ENCODE measurements around the gene AMMECR1.
"Not testable (repeated sequence)": the region's sequence is repeated elsewhere in the genome, so short reads cannot be mapped to it uniquely, and the experiment has no call there.

Gene AMMECR1

GRCh38 chrX:110251526-110251925 is 66.4 kb downstream of the AMMECR1 start:
- DNase-seq = no peak

GRCh38 chrX:110250847-110251246 is 67.0 kb downstream of the AMMECR1 start:
- DNase-seq = no peak

DNA sequence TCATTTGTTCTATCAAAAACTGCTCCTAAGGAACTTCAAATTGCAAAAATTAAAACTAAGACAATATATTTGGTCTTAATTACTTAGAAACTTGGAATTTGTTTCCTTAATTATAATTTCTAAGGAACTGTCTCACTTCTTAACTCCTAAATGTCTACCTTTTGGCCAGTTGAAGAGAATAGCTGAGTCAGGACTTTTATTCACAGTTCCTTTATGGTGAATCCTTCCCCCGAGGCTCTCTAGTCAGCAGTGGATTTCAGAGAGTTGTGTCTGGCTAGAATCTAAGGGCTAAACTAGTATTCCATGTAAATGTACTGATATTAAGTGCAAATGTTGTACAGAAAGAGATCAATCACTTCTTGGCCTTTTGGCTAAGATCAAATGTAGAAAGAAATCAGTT is 69.3 kb downstream of the AMMECR1 start:
- DNase-seq = no peak

DNA sequence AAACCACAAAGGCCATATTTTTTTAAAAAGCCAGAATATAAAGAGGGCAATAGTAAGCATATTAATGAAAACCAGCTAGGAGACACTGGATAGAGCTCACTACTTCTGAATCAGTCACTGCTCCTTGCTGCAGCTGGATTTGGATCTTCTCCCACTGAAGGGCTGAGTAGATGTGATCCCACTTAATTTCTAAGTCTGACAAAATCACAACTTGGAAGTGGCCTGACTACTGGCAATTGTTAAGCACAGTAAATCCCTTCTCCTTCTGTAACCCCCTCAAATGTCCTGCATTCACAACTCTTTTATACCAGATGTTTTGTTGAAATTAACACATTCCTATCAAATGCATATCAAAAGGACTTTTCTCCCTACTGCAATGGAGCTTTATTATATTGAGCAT is 72.9 kb downstream of the AMMECR1 start:
- DNase-seq = no peak

DNA sequence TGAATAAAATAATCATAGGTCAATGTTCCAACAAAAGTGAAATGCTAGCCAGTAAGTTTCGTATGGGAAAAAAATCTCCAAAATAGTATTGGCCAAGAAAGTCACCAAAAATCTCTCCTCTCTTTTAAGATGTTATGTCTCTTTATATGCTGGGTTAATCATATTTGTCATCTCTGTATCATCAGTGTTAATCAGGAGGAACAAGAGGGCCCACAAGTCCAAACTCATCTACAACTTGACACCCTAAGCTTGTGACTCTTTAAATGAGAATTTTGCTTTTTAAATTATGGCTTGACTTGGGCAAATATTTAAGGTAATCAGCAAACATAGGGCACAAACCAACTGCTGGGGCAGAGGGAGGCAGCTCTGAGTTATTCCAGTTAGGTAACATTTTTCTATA is 75.5 kb downstream of the AMMECR1 start:
- no peak for DNase-seq

- no peak for DNase-seq
Observed at GRCh38 chrX:110241816-110242215, 76.1 kb downstream of the AMMECR1 start.

DNA sequence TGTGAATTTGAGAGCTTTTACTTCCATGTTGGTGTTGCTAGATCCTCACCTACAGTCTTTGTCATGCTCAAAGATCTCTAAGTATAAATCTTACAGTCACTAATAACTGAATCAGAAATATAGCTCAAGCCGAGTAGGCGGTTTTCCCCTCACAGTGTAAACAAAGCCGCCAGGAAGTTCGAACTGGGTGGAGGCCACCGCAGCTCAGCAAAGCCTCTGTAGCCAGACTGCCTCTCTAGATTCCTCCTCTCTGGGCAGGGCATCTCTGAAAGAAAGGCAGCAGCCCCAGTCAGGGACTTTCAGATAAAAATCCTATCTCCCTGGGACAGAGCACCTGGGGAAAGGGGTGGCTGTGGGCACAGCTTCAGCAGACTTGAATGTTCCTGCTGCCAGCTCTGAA is 79.6 kb downstream of the AMMECR1 start:
- DNase-seq = not testable (repeated sequence)

DNA sequence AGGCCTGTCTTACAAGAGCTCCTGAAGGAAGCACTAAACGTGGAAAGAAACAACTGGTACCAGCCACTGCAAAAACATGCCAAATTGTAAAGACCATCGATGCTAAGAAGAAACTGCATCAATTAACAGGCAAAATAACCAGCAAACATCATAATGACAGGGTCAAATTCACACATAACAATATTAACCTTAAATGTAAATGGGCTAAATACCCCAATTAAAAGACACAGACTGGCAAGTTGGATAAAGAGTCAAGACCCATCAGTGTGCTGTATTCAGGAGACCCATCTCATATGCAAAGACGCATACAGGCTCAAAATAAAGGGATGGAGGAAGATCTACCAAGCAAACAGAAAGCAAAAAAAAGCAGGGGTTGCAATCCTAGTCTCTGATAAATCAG is 86.4 kb downstream of the AMMECR1 start:
- not testable (repeated sequence) for DNase-seq

DNA sequence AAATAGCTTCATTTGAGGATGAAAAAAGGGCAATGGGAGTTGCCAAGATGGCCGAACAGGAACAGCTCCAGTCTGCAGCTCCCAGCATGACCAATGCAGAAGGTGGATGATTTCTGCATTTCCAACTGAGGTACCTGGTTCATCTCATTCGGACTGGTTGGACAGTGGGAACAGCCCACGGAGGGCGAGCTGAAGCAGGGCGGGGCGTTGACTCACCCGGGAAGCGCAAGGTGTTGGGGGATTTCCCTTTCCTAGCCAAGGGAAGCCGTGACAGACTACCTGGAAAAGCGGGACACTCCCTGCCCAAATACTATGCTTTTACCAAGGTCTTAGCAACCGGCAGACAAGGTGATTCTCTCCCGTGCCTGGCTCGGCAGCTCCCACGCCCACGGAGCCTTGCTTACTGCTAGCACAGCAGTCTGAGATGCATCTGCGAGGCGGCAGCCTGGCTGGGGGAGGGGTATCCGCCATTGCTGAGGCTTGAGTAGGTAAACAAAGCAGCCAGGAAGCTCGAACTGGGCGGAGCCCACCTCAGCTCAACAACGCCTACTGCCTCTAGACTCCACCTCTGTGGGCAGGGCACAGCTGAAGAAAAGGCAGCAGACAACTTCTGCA is 88.3 kb downstream of the AMMECR1 start:
- DNase-seq = not testable (repeated sequence)

GRCh38 chrX:110228453-110228852 is 89.4 kb downstream of the AMMECR1 start:
- DNase-seq = no peak

GRCh38 chrX:110226931-110227330 is 91.0 kb downstream of the AMMECR1 start:
- no peak for DNase-seq

GRCh38 chrX:110224926-110225617 is 92.8 kb downstream of the AMMECR1 start:
- DNase-seq = no peak

DNA sequence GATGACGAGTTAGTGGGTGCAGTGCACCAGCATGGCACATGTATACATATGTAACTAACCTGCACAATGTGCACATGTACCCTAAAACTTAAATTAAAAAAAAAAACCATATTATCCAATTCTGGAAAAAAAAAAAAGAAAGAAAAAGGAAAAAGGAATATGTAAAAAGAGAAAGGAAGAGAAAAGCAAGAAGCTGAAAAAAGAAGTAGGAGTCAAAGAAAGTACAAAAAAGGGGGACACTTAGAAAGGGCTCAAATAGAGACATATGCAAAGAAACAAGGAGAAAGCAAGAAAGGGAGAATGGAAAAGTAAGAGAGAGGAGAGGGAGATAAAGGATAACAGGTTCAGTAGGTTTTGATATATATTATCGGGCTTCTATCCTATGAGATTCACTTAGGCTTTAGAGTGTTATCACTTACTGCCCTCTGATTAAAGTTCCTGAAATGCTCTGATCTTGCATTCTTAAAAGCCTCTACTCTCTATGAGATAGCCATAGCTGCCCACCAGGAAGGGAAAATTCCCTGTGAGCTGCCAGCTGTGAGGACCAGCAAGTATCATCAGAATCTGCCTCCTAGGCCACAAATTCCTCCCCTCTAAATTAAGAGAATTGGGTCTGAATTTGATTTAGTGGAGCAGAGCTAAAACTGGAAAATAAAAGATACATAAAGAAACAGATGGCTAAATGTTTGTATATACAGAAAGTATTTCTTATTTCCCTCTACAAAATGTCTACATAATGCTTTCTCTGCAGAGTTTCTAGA is 95.2 kb downstream of the AMMECR1 start:
- DNase-seq = no peak

- no peak for DNase-seq
Observed at GRCh38 chrX:110219920-110220319, 98.0 kb downstream of the AMMECR1 start.

DNA sequence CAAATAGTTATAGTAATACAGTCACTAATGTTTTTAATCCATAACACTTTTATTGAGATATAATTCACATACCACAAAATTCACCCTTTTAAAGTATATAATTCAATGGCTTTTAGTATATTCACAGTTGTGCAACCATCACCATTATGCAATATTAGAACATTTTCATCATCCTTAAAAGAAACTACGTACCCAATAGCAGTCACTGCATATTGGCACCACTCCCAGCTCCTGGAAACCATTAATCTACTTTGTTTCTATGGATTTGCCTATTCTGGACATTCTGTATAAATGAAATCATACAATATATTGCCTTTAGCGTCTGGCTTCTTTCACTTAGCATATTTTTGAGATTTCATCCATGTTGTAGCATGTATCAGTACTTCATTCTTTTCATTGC is 99.3 kb downstream of the AMMECR1 start:
- DNase-seq = no peak

GRCh38 chrX:110216027-110216426 is 101.9 kb downstream of the AMMECR1 start:
- no peak for DNase-seq

GRCh38 chrX:110215411-110215810 is 102.5 kb downstream of the AMMECR1 start:
- no peak for DNase-seq

DNA sequence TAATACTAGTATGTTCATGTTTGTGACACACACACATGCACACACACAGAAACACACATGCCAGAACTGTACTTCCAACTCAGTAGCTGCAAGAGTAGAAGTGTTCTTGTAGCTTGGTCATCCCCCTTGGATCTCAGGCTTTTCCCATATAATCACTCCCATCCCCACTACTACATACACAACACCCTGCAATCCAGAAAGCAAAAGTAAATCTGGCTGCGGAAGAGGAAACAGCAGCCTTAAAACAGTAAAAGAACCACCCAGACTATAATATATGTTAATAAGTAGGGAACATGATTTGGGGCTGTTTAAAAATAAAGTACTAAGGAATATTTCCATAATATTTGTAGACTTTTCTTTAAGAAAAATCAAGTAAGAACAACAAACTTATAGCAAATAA is 103.2 kb downstream of the AMMECR1 start:
- no peak for DNase-seq

DNA sequence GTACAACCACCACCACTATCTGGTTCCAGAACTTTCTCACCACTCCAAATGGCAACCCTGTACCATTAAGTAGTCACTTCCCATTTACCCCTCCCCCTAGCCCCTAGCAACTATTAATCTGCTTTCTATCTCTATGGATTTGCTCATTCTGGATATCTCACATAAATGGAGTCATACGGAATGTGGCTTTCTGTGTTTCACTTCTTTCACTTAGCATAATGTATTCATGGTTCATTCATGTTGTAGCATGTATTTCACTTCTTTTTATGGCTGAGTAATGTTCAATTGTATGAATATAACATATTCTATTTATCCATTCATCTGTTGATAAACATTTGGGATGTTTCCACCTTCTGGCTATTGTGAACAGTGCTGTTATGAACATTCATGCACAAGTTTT is 104.7 kb downstream of the AMMECR1 start:
- DNase-seq = no peak

- no peak for DNase-seq
Observed at GRCh38 chrX:110212299-110212698, 105.6 kb downstream of the AMMECR1 start.

DNA sequence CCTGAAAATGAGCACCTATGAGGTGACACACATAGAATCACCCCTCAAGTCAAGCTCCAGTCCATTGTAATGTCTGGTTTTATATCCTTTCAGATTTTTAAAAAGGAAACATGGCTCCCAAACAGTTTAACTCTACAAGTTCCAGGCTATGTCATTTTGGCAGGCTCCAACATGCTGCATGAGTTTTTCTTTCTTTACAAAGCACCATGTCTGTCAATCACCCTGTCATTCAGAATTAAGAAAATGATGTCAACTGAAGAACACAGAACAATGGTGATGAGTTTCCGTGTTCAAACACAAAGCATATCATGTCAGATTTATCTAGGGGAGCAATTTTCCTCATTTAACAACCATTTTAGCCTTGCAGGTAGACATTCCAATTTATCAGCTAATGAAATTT is 106.5 kb downstream of the AMMECR1 start:
- DNase-seq = no peak

- peak; percentile 34 for DNase-seq
Observed at GRCh38 chrX:110210417-110211139, 107.3 kb downstream of the AMMECR1 start.

DNA sequence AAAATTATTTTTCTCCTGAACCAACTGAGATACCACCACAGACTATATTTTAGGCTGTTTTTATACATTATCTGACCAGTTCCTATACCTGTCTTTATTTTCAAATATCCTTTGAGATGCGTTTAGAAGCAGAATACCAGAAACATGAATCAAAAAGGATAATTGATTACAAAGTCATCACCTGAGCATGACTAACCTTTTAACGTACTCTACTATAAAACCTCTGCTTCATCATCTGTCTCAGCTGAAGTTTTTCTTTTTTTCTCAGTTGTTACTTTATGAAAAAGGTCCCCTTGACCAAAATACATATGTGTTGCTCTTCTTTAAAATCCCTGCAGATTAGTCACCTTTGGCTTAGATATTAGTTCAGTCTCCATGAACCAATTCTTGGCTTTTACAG is 109.8 kb downstream of the AMMECR1 start:
- DNase-seq = no peak

DNA sequence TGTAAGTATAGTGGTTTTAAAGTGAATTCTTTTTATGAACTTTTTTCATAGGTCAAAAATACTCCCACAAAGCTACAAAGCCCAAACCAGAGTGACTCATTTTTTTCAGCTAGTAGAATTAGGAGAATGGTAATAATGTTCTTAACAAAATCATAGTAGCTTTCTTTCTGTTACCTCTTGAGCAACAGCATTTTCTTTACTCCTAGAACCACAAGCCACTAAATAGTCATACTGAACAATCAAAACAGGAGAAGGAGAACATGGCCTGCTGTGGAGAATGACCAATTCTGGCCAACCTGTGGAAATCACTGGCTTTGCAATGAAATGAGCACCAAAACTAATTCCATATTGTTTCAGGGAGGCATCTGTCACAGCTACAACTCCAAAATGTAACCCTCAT is 112.9 kb downstream of the AMMECR1 start:
- DNase-seq = no peak

Measured in COR-L47 (cell line).